IMR-90 (cell line): ENCODE results near the gene NAP1L1. TPM values are rescaled to one million over a fixed set of nuclear protein-coding genes. Genes with fewer than 3 reads are reported as not detected.

Experiments
- ATAC-seq: fragments of 200-7000 bp; cut with Tn5 transposase; 2 replicates; pipeline ENCODE4 v1.9.1; 2020; ENCODE audit warnings: low read depth, mild to moderate bottlenecking, moderate library complexity
- BruUV-seq: library from RNA; stranded (reverse); fragments of 400-500 nt; replicated peaks from 2 replicates; lab custom pipeline; 2021; lab: Mats Ljungman, UMichigan
- CTCF ChIA-PET: fragments of 300-600 bp; formaldehyde crosslinking; extraction: SDS; loops from one replicate; lab custom pipeline; 2021; ENCODE audit warnings: antibody characterized with exemption; lab: Yijun Ruan, JAX
- POLR2A ChIA-PET: fragments of 300-600 bp; sonication (Branson Sonifier 250); formaldehyde crosslinking; loops from one replicate; lab custom pipeline; 2022; ENCODE audit warnings: antibody characterized with exemption; ENCODE audit not compliant: unreplicated experiment; lab: Charles Lee
- DNase-seq: peaks from one replicate; pipeline ENCODE4 v3.0.0; 2013
- H2AFZ ChIP-seq: replicated peaks from 2 replicates; pipeline ENCODE3; 2013; ENCODE audit warnings: low read length, mild to moderate bottlenecking; ENCODE audit not compliant: poor library complexity
- H2AK5ac ChIP-seq: 2 replicates; pipeline ENCODE4 v1.6.1; 2013; ENCODE audit warnings: low read depth, low read length, inconsistent platforms
- H2AK9ac ChIP-seq: replicated peaks from 2 replicates; pipeline ENCODE3; 2013; ENCODE audit warnings: mild to moderate bottlenecking, low read depth, low read length, moderate library complexity; ENCODE audit not compliant: poor library complexity
- H2BK120ac ChIP-seq: 2 replicates; pipeline ENCODE4 v1.6.1; 2013; ENCODE audit warnings: low read depth, low read length, inconsistent platforms
- H2BK15ac ChIP-seq: 3 replicates; pipeline ENCODE4 v1.6.1; 2013; ENCODE audit warnings: low read depth, low read length, inconsistent platforms
- H2BK20ac ChIP-seq: 2 replicates; pipeline ENCODE4 v1.6.1; 2013; ENCODE audit warnings: low read depth, mild to moderate bottlenecking, inconsistent platforms, low read length, moderate library complexity
- H2BK5ac ChIP-seq: 2 replicates; pipeline ENCODE4 v1.6.1; 2013; ENCODE audit warnings: mild to moderate bottlenecking, low read depth, low read length, inconsistent platforms; ENCODE audit not compliant: poor library complexity, severe bottlenecking
- H3K14ac ChIP-seq: replicated peaks from 2 replicates; pipeline ENCODE4 v1.6.1; 2013; ENCODE audit warnings: low read depth, low read length, inconsistent platforms
- H3K18ac ChIP-seq: 2 replicates; pipeline ENCODE4 v1.6.1; 2013; ENCODE audit warnings: low read depth, low read length, control low read depth
- H3K23ac ChIP-seq: 2 replicates; pipeline ENCODE4 v1.6.1; 2013; ENCODE audit warnings: low read depth, low read length, inconsistent platforms
- H3K27ac ChIP-seq: 2 replicates; pipeline ENCODE4 v1.5.1; 2013; ENCODE audit warnings: mild to moderate bottlenecking, control low read depth, low read length; ENCODE audit not compliant: insufficient read depth
- H3K27me3 ChIP-seq: 2 replicates; pipeline ENCODE4 v1.6.1; 2013; ENCODE audit warnings: low read length; ENCODE audit not compliant: control insufficient read depth, insufficient read depth
- H3K36me3 ChIP-seq: 2 replicates; pipeline ENCODE4 v1.6.1; 2013; ENCODE audit warnings: low read length, mixed read lengths; ENCODE audit not compliant: control insufficient read depth, insufficient read depth
- H3K4ac ChIP-seq: 2 replicates; pipeline ENCODE4 v1.6.1; 2013; ENCODE audit warnings: low read depth, low read length, inconsistent platforms
- H3K4me1 ChIP-seq: 2 replicates; pipeline ENCODE4 v1.6.1; 2013; ENCODE audit warnings: low read length, mixed read lengths; ENCODE audit not compliant: control insufficient read depth, insufficient read depth
- H3K4me2 ChIP-seq: 2 replicates; pipeline ENCODE4 v1.6.1; 2013; ENCODE audit warnings: low read depth, mild to moderate bottlenecking, control low read depth, low read length, moderate library complexity
- H3K4me3 ChIP-seq: 2 replicates; pipeline ENCODE4 v1.5.1; 2013; ENCODE audit warnings: low read depth, mild to moderate bottlenecking, control low read depth, low read length, moderate library complexity; ENCODE audit not compliant: insufficient read depth
- H3K56ac ChIP-seq: 2 replicates; pipeline ENCODE4 v1.6.1; 2013; ENCODE audit warnings: low read length, inconsistent platforms; ENCODE audit not compliant: insufficient read depth; ENCODE audit errors: extremely low read depth
- H3K79me1 ChIP-seq, 2 experiments: 2 replicates each; pipeline ENCODE4 v1.6.1; 2013; ENCODE audit warnings: low read length in 2 of 2, inconsistent platforms in 1 of 2, low read depth in 1 of 2
- H3K9ac ChIP-seq: 2 replicates; pipeline ENCODE4 v1.6.1; 2013; ENCODE audit warnings: low read depth, low read length, control low read depth
- H3K9me1 ChIP-seq: 2 replicates; pipeline ENCODE4 v1.6.1; 2013; ENCODE audit warnings: low read length, inconsistent platforms; ENCODE audit not compliant: insufficient read depth
- H3K9me3 ChIP-seq: 2 replicates; pipeline ENCODE4 v1.6.1; 2013; ENCODE audit warnings: low read length; ENCODE audit not compliant: control insufficient read depth, insufficient read depth
- H4K20me1 ChIP-seq: 2 replicates; pipeline ENCODE4 v1.6.1; 2013; ENCODE audit warnings: low read length, inconsistent platforms; ENCODE audit not compliant: insufficient read depth
- H4K5ac ChIP-seq: 2 replicates; pipeline ENCODE4 v1.6.1; 2013; ENCODE audit warnings: mild to moderate bottlenecking, low read depth, low read length, control low read depth
- H4K8ac ChIP-seq, 2 experiments: 2 replicates each; pipeline ENCODE4 v1.6.1; 2013; ENCODE audit warnings: low read depth in 2 of 2, low read length in 2 of 2, control low read depth in 1 of 2, inconsistent platforms in 1 of 2
- H4K91ac ChIP-seq: 2 replicates; pipeline ENCODE4 v1.6.1; 2013; ENCODE audit warnings: low read depth, low read length, inconsistent platforms; ENCODE audit not compliant: insufficient read depth
- BHLHE40 ChIP-seq: fragments of 150-350 bp; IDR thresholded peaks from 2 replicates; pipeline ENCODE4 v1.6.1; 2016; ENCODE audit warnings: mild to moderate bottlenecking, low read depth, low read length
- CEBPB ChIP-seq: IDR thresholded peaks from 2 replicates; pipeline ENCODE4 v1.6.1; 2012; ENCODE audit warnings: low read depth, low read length, improper control_type of control experiment
- CHD1 ChIP-seq: IDR thresholded peaks from 2 replicates; pipeline ENCODE4 v1.6.1; 2012; ENCODE audit warnings: low read depth, low read length, improper control_type of control experiment
- FOS ChIP-seq: fragments of 150-350 bp; IDR thresholded peaks from 2 replicates; pipeline ENCODE4 v1.6.1; 2016; ENCODE audit warnings: low read depth, low read length
- MAFK ChIP-seq: IDR thresholded peaks from 2 replicates; pipeline ENCODE4 v1.6.1; 2012; ENCODE audit warnings: low read depth, low read length, improper control_type of control experiment
- MAZ ChIP-seq: IDR thresholded peaks from 2 replicates; pipeline ENCODE4 v1.6.1; 2012; ENCODE audit warnings: low read depth, mild to moderate bottlenecking, low read length, improper control_type of control experiment, moderate library complexity, borderline replicate concordance
- MXI1 ChIP-seq: IDR thresholded peaks from 2 replicates; pipeline ENCODE4 v1.6.1; 2012; ENCODE audit warnings: low read depth, mild to moderate bottlenecking, low read length, moderate library complexity, borderline replicate concordance
- NFE2L2 ChIP-seq: fragments of 150-350 bp; IDR thresholded peaks from 2 replicates; pipeline ENCODE4 v1.6.1; 2016; ENCODE audit warnings: low read depth, mild to moderate bottlenecking, low read length
- POLR2A ChIP-seq: IDR thresholded peaks from 2 replicates; pipeline ENCODE4 v1.6.1; 2012; ENCODE audit warnings: mild to moderate bottlenecking, low read depth, low read length
- RAD21 ChIP-seq: IDR thresholded peaks from 2 replicates; pipeline ENCODE4 v1.6.1; 2012; ENCODE audit warnings: low read length, improper control_type of control experiment
- RCOR1 ChIP-seq: IDR thresholded peaks from 2 replicates; pipeline ENCODE4 v1.6.1; 2012; ENCODE audit warnings: mild to moderate bottlenecking, low read length, improper control_type of control experiment; ENCODE audit not compliant: insufficient replicate concordance
- RFX5 ChIP-seq: IDR thresholded peaks from 2 replicates; pipeline ENCODE4 v1.8.0; 2012; ENCODE audit warnings: low read depth, mild to moderate bottlenecking, low read length, moderate library complexity
- SMC3 ChIP-seq: fragments of 150-350 bp; IDR thresholded peaks from 2 replicates; pipeline ENCODE4 v1.6.1; 2016; ENCODE audit warnings: low read depth, mild to moderate bottlenecking, antibody characterized with exemption, low read length, moderate library complexity
- WGBS, 2 experiments: methylation state at CpG; one replicate each; pipeline versions ENCODE4 v1.1.5 to v1.1.7; 2013; ENCODE audit warnings: missing lambda C conversion rate in 2 of 2; ENCODE audit not compliant: insufficient read length in 1 of 2; ENCODE audit errors: extremely low coverage in 2 of 2; 5-methylcytosine and 5-hydroxymethylcytosine counted together
- dilution Hi-C: fragments of 300-500 bp; cut with HindIII; formaldehyde crosslinking; loops from one replicate; pipeline ENCODE4 v1.14.3; 2018; ENCODE audit warnings: low sequenced_read_pairs; ENCODE audit not compliant: unreplicated experiment
- in situ Hi-C: fragments of 300-500 bp; cut with MboI; formaldehyde crosslinking; loops from 3 replicates; pipeline ENCODE4 v1.14.3; 2019; ENCODE audit warnings: low sequenced_read_pairs, inconsistent platforms, mixed read lengths
- intact Hi-C: fragments of 100-400 bp; cut with micrococcal nuclease; formaldehyde crosslinking; loops from 2 replicates; pipeline ENCODE4 v1.10.0; 2022
- polyA plus RNA-seq, 3 experiments: library from polyadenylated mRNA; depleted of rRNA; stranded (reverse); fragments of >200 nt; gene quantifications; 2 replicates each; pipeline ENCODE4 v1.2.3, GENCODE V29; 2012; ENCODE audit warnings: low replicate concordance in 1 of 3
- total RNA-seq: library from RNA; depleted of rRNA; stranded (reverse); fragments of >200 nt; gene quantifications from 2 replicates; pipeline ENCODE4 v1.2.3, GENCODE V29; 2012
- TF ChIP-seq, protein P1 (sequence below): fragments of 150-350 bp; IDR thresholded peaks from 2 replicates; pipeline ENCODE4 v1.6.1; 2016; ENCODE audit warnings: low read depth, mild to moderate bottlenecking, low read length, moderate library complexity, borderline replicate concordance
- TF ChIP-seq, protein P2 (sequence below): fragments of 150-350 bp; IDR thresholded peaks from 2 replicates; pipeline ENCODE4 v1.6.1; 2017; ENCODE audit warnings: mild to moderate bottlenecking, antibody characterized with exemption, low read length, low read depth
- TF ChIP-seq, protein P3 (sequence below): conservative IDR thresholded peaks from 2 replicates; pipeline ENCODE4 v1.5.1; 2012; ENCODE audit warnings: mild to moderate bottlenecking, low read depth, low read length, improper control_type of control experiment

NAP1L1 gene
- total and polyA plus RNA-seq, 2 of the 4 experiments (the other 2 are of a cell fraction): 86.4 to 200 TPM

DNA sequence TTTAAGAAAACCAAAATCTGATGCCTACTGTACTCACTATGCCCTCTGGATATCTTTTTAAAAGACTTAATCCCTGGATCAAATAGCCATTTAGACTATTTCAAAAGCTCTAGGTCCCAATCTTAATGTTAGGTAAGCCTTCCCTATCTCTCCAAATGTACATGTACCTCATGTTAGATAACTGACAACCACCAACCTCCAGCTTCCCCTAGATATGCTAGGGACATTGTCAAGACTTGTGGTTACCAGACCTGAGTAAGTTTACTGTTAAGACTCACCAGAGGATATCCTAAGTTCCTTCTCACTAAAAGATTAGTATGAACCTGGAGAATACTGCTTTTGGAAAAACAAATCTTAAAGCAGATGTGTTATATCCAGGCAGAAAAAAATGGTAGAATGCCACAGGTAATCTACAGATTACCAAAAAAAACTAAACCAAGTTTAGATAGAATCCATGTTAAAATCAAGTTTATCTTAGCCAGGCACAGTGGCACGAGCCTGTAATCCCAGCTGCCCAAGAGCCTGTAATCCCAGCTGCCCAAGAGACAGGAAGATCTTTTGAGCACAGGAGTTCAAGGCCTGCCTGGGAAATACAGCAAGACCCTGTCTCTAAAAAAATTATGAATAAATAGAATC lies 9.7 kb downstream of the NAP1L1 start:
- no peak overlapping the region for H4K5ac ChIP-seq
- ChIA-PET POLR2A (no interaction called here), CTCF (no interaction called here)
- H4K8ac ChIP-seq: no peak overlapping the region
- no CpG with 5 or more reads among the region's 1 CpG for WGBS, 2 experiments
- in situ Hi-C loops: loop anchor here (10.0 to 25.0 kb wide), 2 partner anchors 270 to 387 kb away; partner anchors contain the start of gene BBS10
- no peak overlapping the region for H2AK5ac ChIP-seq
- no peak overlapping the region for H3K56ac ChIP-seq
- intact Hi-C loops: no loop called here
- no peak overlapping the region for H2AFZ ChIP-seq
- dilution Hi-C loops: no loop called here
- no peak overlapping the region for H3K18ac ChIP-seq
- ATAC-seq: no peak
- H3K9me1 ChIP-seq: peaks cover 10% of the 10 kb centered on the region
- H4K91ac ChIP-seq: no peak overlapping the region
- H2AK9ac ChIP-seq: no peak overlapping the region
- H3K4me3 ChIP-seq: no peak overlapping the region
- no peak overlapping the region for H3K14ac ChIP-seq
- H3K9ac ChIP-seq: no peak overlapping the region
- H2BK5ac ChIP-seq: peak overlapping the region; percentile 21
- DNase-seq: no peak
- no peak overlapping the region for H3K23ac ChIP-seq
- no TSS peak for BruUV-seq
- H3K4me1 ChIP-seq: peaks cover 5% of the 10 kb centered on the region
- no peak overlapping the region for H3K4me2 ChIP-seq
- H3K27ac ChIP-seq: peak overlapping the region; percentile 29; the same call in 1 of the 2 replicates
- H4K20me1 ChIP-seq: peaks cover 89% of the 10 kb centered on the region
- no peak overlapping the region for H2BK20ac ChIP-seq
- 0 out of 2 replicates have a peak, but pooled peaks cover 2% of the 10 kb centered on the region for H3K9me3 ChIP-seq
- H2BK15ac ChIP-seq: no peak overlapping the region
- peaks cover 15% of the 10 kb centered on the region for H3K36me3 ChIP-seq
- H3K79me1 ChIP-seq: peaks cover 7 to 58% of the 10 kb centered on the region in 2 experiments; a peak in 3 of 4 replicates
- no peaks in the 10 kb centered on the region for H3K27me3 ChIP-seq
- H2BK120ac ChIP-seq: no peak overlapping the region
- no peak for TF ChIP-seq MAFK
- TF ChIP-seq POLR2A: no peak
- no peak for TF ChIP-seq CHD1
- no peak for TF ChIP-seq SMC3
- no peak for TF ChIP-seq NFE2L2
- TF ChIP-seq MXI1: no peak
- TF ChIP-seq RCOR1: no peak
- no peak for TF ChIP-seq MAZ
- no peak for TF ChIP-seq RFX5
- TF ChIP-seq FOS: no peak
- TF ChIP-seq, protein P1, sequence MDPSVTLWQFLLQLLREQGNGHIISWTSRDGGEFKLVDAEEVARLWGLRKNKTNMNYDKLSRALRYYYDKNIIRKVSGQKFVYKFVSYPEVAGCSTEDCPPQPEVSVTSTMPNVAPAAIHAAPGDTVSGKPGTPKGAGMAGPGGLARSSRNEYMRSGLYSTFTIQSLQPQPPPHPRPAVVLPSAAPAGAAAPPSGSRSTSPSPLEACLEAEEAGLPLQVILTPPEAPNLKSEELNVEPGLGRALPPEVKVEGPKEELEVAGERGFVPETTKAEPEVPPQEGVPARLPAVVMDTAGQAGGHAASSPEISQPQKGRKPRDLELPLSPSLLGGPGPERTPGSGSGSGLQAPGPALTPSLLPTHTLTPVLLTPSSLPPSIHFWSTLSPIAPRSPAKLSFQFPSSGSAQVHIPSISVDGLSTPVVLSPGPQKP: no peak
- no peak for TF ChIP-seq BHLHE40
- TF ChIP-seq, protein P2, sequence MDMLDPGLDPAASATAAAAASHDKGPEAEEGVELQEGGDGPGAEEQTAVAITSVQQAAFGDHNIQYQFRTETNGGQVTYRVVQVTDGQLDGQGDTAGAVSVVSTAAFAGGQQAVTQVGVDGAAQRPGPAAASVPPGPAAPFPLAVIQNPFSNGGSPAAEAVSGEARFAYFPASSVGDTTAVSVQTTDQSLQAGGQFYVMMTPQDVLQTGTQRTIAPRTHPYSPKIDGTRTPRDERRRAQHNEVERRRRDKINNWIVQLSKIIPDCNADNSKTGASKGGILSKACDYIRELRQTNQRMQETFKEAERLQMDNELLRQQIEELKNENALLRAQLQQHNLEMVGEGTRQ: no peak
- no peak for TF ChIP-seq CEBPB
- no peak for TF ChIP-seq RAD21
- TF ChIP-seq, protein P3, sequence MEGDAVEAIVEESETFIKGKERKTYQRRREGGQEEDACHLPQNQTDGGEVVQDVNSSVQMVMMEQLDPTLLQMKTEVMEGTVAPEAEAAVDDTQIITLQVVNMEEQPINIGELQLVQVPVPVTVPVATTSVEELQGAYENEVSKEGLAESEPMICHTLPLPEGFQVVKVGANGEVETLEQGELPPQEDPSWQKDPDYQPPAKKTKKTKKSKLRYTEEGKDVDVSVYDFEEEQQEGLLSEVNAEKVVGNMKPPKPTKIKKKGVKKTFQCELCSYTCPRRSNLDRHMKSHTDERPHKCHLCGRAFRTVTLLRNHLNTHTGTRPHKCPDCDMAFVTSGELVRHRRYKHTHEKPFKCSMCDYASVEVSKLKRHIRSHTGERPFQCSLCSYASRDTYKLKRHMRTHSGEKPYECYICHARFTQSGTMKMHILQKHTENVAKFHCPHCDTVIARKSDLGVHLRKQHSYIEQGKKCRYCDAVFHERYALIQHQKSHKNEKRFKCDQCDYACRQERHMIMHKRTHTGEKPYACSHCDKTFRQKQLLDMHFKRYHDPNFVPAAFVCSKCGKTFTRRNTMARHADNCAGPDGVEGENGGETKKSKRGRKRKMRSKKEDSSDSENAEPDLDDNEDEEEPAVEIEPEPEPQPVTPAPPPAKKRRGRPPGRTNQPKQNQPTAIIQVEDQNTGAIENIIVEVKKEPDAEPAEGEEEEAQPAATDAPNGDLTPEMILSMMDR: no peak
- no peak overlapping the region for H3K4ac ChIP-seq
